HepG2 (cell line): ENCODE measurements around the gene H6PD. TPM values are rescaled to one million over a fixed set of nuclear protein-coding genes. Genes with fewer than 3 reads are reported as not detected.

Source experiments
- ATAC-seq: fragments of 200-7000 bp; cut with Tn5 transposase; 3 replicates; pipeline ENCODE4 v1.9.1; 2020; ENCODE audit warnings: mild to moderate bottlenecking, moderate library complexity
- BruUV-seq: library from RNA; stranded (reverse); fragments of 400-500 nt; replicated peaks from 2 replicates; lab custom pipeline; 2021; lab: Mats Ljungman, UMichigan
- CTCF ChIA-PET: fragments of 300-600 bp; formaldehyde crosslinking; extraction: SDS; loops from one replicate; lab custom pipeline; 2021; ENCODE audit warnings: low total read pairs, inconsistent platforms, low intra/inter-chr PET ratio; lab: Yijun Ruan, JAX
- POLR2A ChIA-PET: fragments of 350-600 bp; sonication (Branson Sonifier 250); formaldehyde crosslinking; loops from one replicate; lab custom pipeline; 2020; ENCODE audit warnings: antibody characterized with exemption, inconsistent platforms; lab: Yijun Ruan, JAX
- DNase-seq: peaks from one replicate; pipeline ENCODE4 v3.0.0-alpha.2; 2015; ENCODE audit warnings: low spot score
- FAIRE-seq: peaks from 3 replicates; lab custom pipeline; 2011; peaks lifted over from hg19 to GRCh38; lab: Jason Lieb, UNC
- H2AFZ ChIP-seq: one replicate; pipeline ENCODE4 v1.6.1; 2011; ENCODE audit warnings: low read length, inconsistent platforms
- H3K27ac ChIP-seq: fragments of 300-600 bp; 3 replicates; pipeline ENCODE4 v1.8.0; 2011; ENCODE audit warnings: mixed run types, mild to moderate bottlenecking, mixed read lengths, low read length, inconsistent platforms; ENCODE audit not compliant: insufficient read depth; ENCODE audit errors: extremely low read length
- H3K27me3 ChIP-seq, 2 experiments: fragments of 200-600 bp in 1 of 2; 2 replicates in 1 of 2; 3 replicates in 1 of 2; pipeline versions ENCODE4 v1.6.0 to v1.8.0; 2011; ENCODE audit warnings: low read length in 2 of 2, mild to moderate bottlenecking in 2 of 2, moderate library complexity in 2 of 2, inconsistent platforms in 1 of 2; ENCODE audit not compliant: insufficient read depth in 2 of 2, control insufficient read depth in 1 of 2
- H3K36me3 ChIP-seq, 2 experiments: fragments of 200-600 bp in 1 of 2; replicated peaks in 1 of 2; 2 replicates in 1 of 2; 3 replicates in 1 of 2; pipeline versions ENCODE4 v1.5.1 to v1.8.0; 2011; ENCODE audit warnings: low read length in 2 of 2, inconsistent platforms in 1 of 2; ENCODE audit not compliant: insufficient read depth in 2 of 2, control insufficient read depth in 1 of 2
- H3K4me1 ChIP-seq: 2 replicates; pipeline ENCODE4 v1.5.1; 2012; ENCODE audit warnings: low read length, inconsistent platforms; ENCODE audit not compliant: insufficient read depth
- H3K4me2 ChIP-seq: 2 replicates; pipeline ENCODE4 v1.6.0; 2011; ENCODE audit warnings: low read depth, low read length, inconsistent platforms
- H3K4me3 ChIP-seq, 3 experiments: fragments of 200-600 bp in 1 of 3; sonication (generic), shearing (Covaris generic) in 1 of 3; replicated peaks in 1 of 3; 2 replicates each; pipeline ENCODE4 v1.5.1; 2011 to 2016; ENCODE audit warnings: low read length in 3 of 3, inconsistent platforms in 2 of 3, low read depth in 2 of 3, mild to moderate bottlenecking in 2 of 3, control low read depth in 1 of 3, mixed read lengths in 1 of 3; ENCODE audit not compliant: insufficient read depth in 1 of 3
- H3K79me2 ChIP-seq: one replicate; pipeline ENCODE4 v1.6.1; 2011; ENCODE audit warnings: low read length, inconsistent platforms; ENCODE audit not compliant: insufficient read depth
- H3K9ac ChIP-seq: 2 replicates; pipeline ENCODE4 v1.6.0; 2011; ENCODE audit warnings: mild to moderate bottlenecking, low read depth, low read length, inconsistent platforms; ENCODE audit not compliant: insufficient read depth
- H3K9me3 ChIP-seq: 2 replicates; pipeline ENCODE4 v1.5.1; 2012; ENCODE audit warnings: mild to moderate bottlenecking, low read length
- H4K20me1 ChIP-seq: 2 replicates; pipeline ENCODE4 v1.6.0; 2011; ENCODE audit warnings: inconsistent platforms, mild to moderate bottlenecking, low read length, moderate library complexity; ENCODE audit not compliant: insufficient read depth
- BRD4 ChIP-seq: sonication (generic); formaldehyde crosslinking; IDR thresholded peaks from 2 replicates; pipeline ENCODE4 v1.4.0; 2020; ENCODE audit warnings: missing genetic modification reagents
- CTCF ChIP-seq: sonication (generic); formaldehyde crosslinking; IDR thresholded peaks from 2 replicates; pipeline ENCODE4 v1.5.0; 2020; ENCODE audit warnings: mild to moderate bottlenecking, missing genetic modification reagents, moderate library complexity
- FOSL2 ChIP-seq: sonication (generic); formaldehyde crosslinking; IDR thresholded peaks from 2 replicates; pipeline ENCODE4 v1.4.0; 2020; ENCODE audit warnings: missing genetic modification reagents
- GRHL1 ChIP-seq: sonication (generic); formaldehyde crosslinking; conservative IDR thresholded peaks from 2 replicates; pipeline ENCODE4 v1.8.0; 2022; ENCODE audit warnings: missing genetic modification reagents
- LCORL ChIP-seq, 2 experiments: fragments of 450-650 bp in 1 of 2; sonication (generic) in 1 of 2; formaldehyde crosslinking in 1 of 2; IDR thresholded peaks; 2 replicates each; pipeline versions ENCODE4 v1.5.0 to v1.6.1; 2017 to 2020; ENCODE audit warnings: antibody characterized with exemption in 1 of 2, missing genetic modification reagents in 1 of 2
- MAFF ChIP-seq: IDR thresholded peaks from 2 replicates; pipeline ENCODE4 v1.6.1; 2011; ENCODE audit warnings: low read depth, low read length, improper control_type of control experiment
- MAX ChIP-seq: IDR thresholded peaks from 2 replicates; pipeline ENCODE4 v1.6.1; 2012; ENCODE audit warnings: inconsistent platforms
- SAP130 ChIP-seq: IDR thresholded peaks from 2 replicates; pipeline ENCODE4 v1.6.1; 2016; ENCODE audit warnings: low read depth
- SIN3A ChIP-seq: IDR thresholded peaks from 2 replicates; pipeline ENCODE4 v1.6.1; 2011; ENCODE audit warnings: low read depth, mild to moderate bottlenecking, control low read depth, low read length, borderline replicate concordance
- SOX13 ChIP-seq, 3 experiments: fragments of 450-650 bp in 1 of 3; sonication (generic) in 1 of 3; formaldehyde crosslinking in 1 of 3; IDR thresholded peaks in 2 of 3; conservative IDR thresholded peaks in 1 of 3; 2 replicates each; pipeline versions ENCODE4 v1.5.0 to v1.6.1; 2016 to 2020; ENCODE audit warnings: antibody characterized with exemption in 1 of 3, mild to moderate bottlenecking in 1 of 3, missing compliant biosample characterization in 1 of 3, missing genetic modification reagents in 1 of 3, moderate library complexity in 1 of 3
- SOX6 ChIP-seq, 2 experiments: fragments of 450-650 bp in 1 of 2; sonication (generic) in 1 of 2; formaldehyde crosslinking in 1 of 2; IDR thresholded peaks; 2 replicates each; pipeline versions ENCODE4 v1.4.0 to v1.6.1; 2017 to 2020; ENCODE audit warnings: antibody characterized with exemption in 1 of 2, mild to moderate bottlenecking in 1 of 2, missing genetic modification reagents in 1 of 2
- ZMYM2 ChIP-seq: sonication (generic); formaldehyde crosslinking; IDR thresholded peaks from 2 replicates; pipeline ENCODE4 v1.8.0; 2022; ENCODE audit warnings: mild to moderate bottlenecking, missing genetic modification reagents
- ZNF598 ChIP-seq: sonication (generic); formaldehyde crosslinking; IDR thresholded peaks from 2 replicates; pipeline ENCODE4 v1.5.1; 2020; ENCODE audit warnings: mild to moderate bottlenecking, missing genetic modification reagents, borderline replicate concordance
- ZNF768 ChIP-seq: sonication (generic); formaldehyde crosslinking; IDR thresholded peaks from 2 replicates; pipeline ENCODE4 v1.4.0; 2020; ENCODE audit warnings: missing genetic modification reagents
- ZNF772 ChIP-seq: sonication (generic); formaldehyde crosslinking; IDR thresholded peaks from 2 replicates; pipeline ENCODE4 v1.5.0; 2020; ENCODE audit warnings: mild to moderate bottlenecking, missing genetic modification reagents
- ZSCAN25 ChIP-seq: sonication (generic); formaldehyde crosslinking; IDR thresholded peaks from 2 replicates; pipeline ENCODE4 v1.8.0; 2022; ENCODE audit warnings: mild to moderate bottlenecking, missing genetic modification reagents
- whole genome bisulfite sequencing: methylation state at CpG from one replicate; pipeline ENCODE4 v1.1.6; 2017; ENCODE audit warnings: low lambda C conversion rate; 5-methylcytosine and 5-hydroxymethylcytosine counted together
- in situ Hi-C: cut with HindIII; loops from 2 replicates; pipeline ENCODE4 v1.10.0; 2017; ENCODE audit warnings: low pct_unique_long_range_greater_than_20kb; ENCODE audit not compliant: extremely low pct_ligation_motif_present
- intact Hi-C: fragments of 100-400 bp; cut with micrococcal nuclease; formaldehyde crosslinking; loops from one replicate; pipeline ENCODE4 v1.10.0; 2022; ENCODE audit not compliant: unreplicated experiment
- polyA plus RNA-seq, 8 experiments: library from polyadenylated mRNA; depleted of rRNA in 3 of 8; stranded (reverse) in 7 of 8; unstranded in 1 of 8; fragments of >200 nt; fragmentation: Illumina TruSeq in 4 of 8; extraction: Trizol in 4 of 8; gene quantifications; 2 replicates each; pipeline versions ENCODE4 v1.2.1 to v1.2.3, GENCODE V29; 2011 to 2016; ENCODE audit warnings: low read depth in 4 of 8, missing spikeins in 1 of 8, mixed read lengths in 1 of 8; ENCODE audit not compliant: insufficient read depth in 1 of 8
- total RNA-seq, 5 experiments: library from RNA; depleted of rRNA; stranded (reverse); fragments of >200 nt; fragmentation: Illumina TruSeq; extraction: Trizol; gene quantifications; 2 replicates each; pipeline ENCODE4 v1.2.3, GENCODE V29; 2016; ENCODE audit warnings: low read depth in 1 of 5

Gene H6PD
- total and polyA plus RNA-seq, 2 of the 13 experiments (the other 11 are each of a cell fraction or from before 2014, with no cell fraction given), result 9.3 to 14.1 TPM

- peak; percentile 72; the same call in 1 of the 2 replicates for TF ChIP-seq ZMYM2
- peak; percentile 87 for TF ChIP-seq CTCF
- no peak for TF ChIP-seq ZNF772 (CRISPR knock-in tag)
Measured at GRCh38 chr1:9289090-9289534, 54.5 kb downstream of the H6PD start (continued).

GRCh38 chr1:9289711-9290485 lies 55.3 kb downstream of the H6PD start:
- FAIRE-seq (peak; percentile 34), ATAC-seq (peak; percentile 42), DNase-seq (peak; percentile 68)
- H4K20me1 ChIP-seq, result no peaks in the 10 kb centered on the region
- H3K79me2 ChIP-seq, result peaks cover 13% of the 10 kb centered on the region
- intact Hi-C loops (loop anchor here (1.0 to 2.0 kb wide), 3 partner anchors 23 to 201 kb away; no protein-coding TSS in a partner anchor), in situ Hi-C loops (loop anchor here (5.0 kb wide), 1 partner anchor 167 kb away; no protein-coding TSS in a partner anchor)
- no peak overlapping the region for H3K27ac ChIP-seq
- H3K9me3 ChIP-seq, result peaks cover 21% of the 10 kb centered on the region
- POLR2A ChIA-PET, result interaction anchor here (0.7 to 2.5 kb wide), 7 partner anchors 10 to 200 kb away, joined by 3 to 10 read pairs (median 5); partner anchors contain the start of gene H6PD
- no TSS peak for BruUV-seq
- no peaks in the 10 kb centered on the region for H3K36me3 ChIP-seq
- H3K4me1 ChIP-seq, result peaks cover 53% of the 10 kb centered on the region
- H3K4me2 ChIP-seq, result peak overlapping the region; percentile 60
- no peak overlapping the region for H3K9ac ChIP-seq
- WGBS, result 3% methylated on average over 5 of the region's 5 CpGs
- no peaks in the 10 kb centered on the region for H3K27me3 ChIP-seq
- CTCF ChIA-PET, result interaction anchor here (1.2 to 4.1 kb wide), 3 partner anchors 164 to 201 kb away, joined by 3 to 42 read pairs (median 42); no protein-coding TSS in a partner anchor
- peak overlapping the region in 1 of 3 experiments; percentile 32; a peak in 1 of 6 replicates for H3K4me3 ChIP-seq
- H2AFZ ChIP-seq, result no peak overlapping the region
- TF ChIP-seq SIN3A (0 out of 2 replicates have a peak, but pooled peaks have one; percentile 26), BRD4 (CRISPR knock-in tag) (no peak), MAX (peak; percentile 11; the same call in 1 of the 2 replicates), SOX13 (IDR thresholded peaks at IDR 0.05) (no peak), SOX13 (CRISPR knock-in tag; conservative IDR thresholded peaks at IDR 0.05 in 1 of 2, IDR thresholded peaks at IDR 0.05 in 1 of 2) (0 out of 4 replicates have a peak, but pooled peaks of 1 of the 2 experiments have one; percentile 12), SAP130 (CRISPR knock-in tag) (peak; percentile 47), SOX6 (IDR thresholded peaks at IDR 0.05) (no peak), SOX6 (CRISPR knock-in tag; IDR thresholded peaks at IDR 0.05) (peak; percentile 20; the same call in 1 of the 2 replicates), MAFF (peak; percentile 68), FOSL2 (CRISPR knock-in tag) (peak; percentile 71; the same call in 1 of the 2 replicates), ZNF598 (CRISPR knock-in tag) (no peak), ZNF768 (CRISPR knock-in tag) (peak; percentile 77; the same call in 1 of the 2 replicates), GRHL1 (CRISPR knock-in tag) (no peak), ZSCAN25 (CRISPR knock-in tag) (peak; percentile 74; the same call in 1 of the 2 replicates), LCORL (IDR thresholded peaks at IDR 0.05) (no peak), LCORL (CRISPR knock-in tag; IDR thresholded peaks at IDR 0.05) (peak; percentile 29; the same call in 1 of the 2 replicates)
